ENCODE data around the gene DDAH2.

GRCh38 chr6:31718265-31718664, 10.8 kb downstream of the DDAH2 start:
- TF ChIP-seq CTCF (IDR thresholded peaks at IDR 0.05) (no peak), ZFX (IDR thresholded peaks at IDR 0.05; ENCODE audit: borderline replicate concordance) (no peak)

Data from 22Rv1 (cell line).